GM21367 (cell line): ENCODE results near the gene ADGRL2.

Source experiments
- ATAC-seq: cut with Tn5 transposase; IDR thresholded peaks from one replicate; pipeline ENCODE4 v1.9.1; 2021; ENCODE audit not compliant: unreplicated experiment

The ADGRL2 gene

GRCh38 chr1:81976539-81976938 is 175.8 kb downstream of the ADGRL2 start:
- no peak for ATAC-seq

GRCh38 chr1:81978945-81979344 is 178.2 kb downstream of the ADGRL2 start:
- no peak for ATAC-seq

GRCh38 chr1:81982523-81982922 is 181.8 kb downstream of the ADGRL2 start:
- ATAC-seq: no peak

GRCh38 chr1:81989524-81989923 is 188.8 kb downstream of the ADGRL2 start:
- ATAC-seq: no peak

GRCh38 chr1:81990241-81990640 is 189.5 kb downstream of the ADGRL2 start:
- ATAC-seq: no peak

GRCh38 chr1:81998165-81998564 is 197.4 kb downstream of the ADGRL2 start:
- no peak for ATAC-seq

GRCh38 chr1:81999364-81999763 is 198.6 kb downstream of the ADGRL2 start:
- ATAC-seq: no peak

- no peak for ATAC-seq
Measured at GRCh38 chr1:82000221-82000620, 199.5 kb downstream of the ADGRL2 start.

- no peak for ATAC-seq
Measured at GRCh38 chr1:82001345-82001744, 200.6 kb downstream of the ADGRL2 start.

GRCh38 chr1:82007804-82008203 is 207.1 kb downstream of the ADGRL2 start:
- no peak for ATAC-seq

GRCh38 chr1:82013702-82014101 is 213.0 kb downstream of the ADGRL2 start:
- no peak for ATAC-seq

GRCh38 chr1:82015444-82015843 is 214.7 kb downstream of the ADGRL2 start:
- no peak for ATAC-seq

GRCh38 chr1:82018319-82018718 is 217.6 kb downstream of the ADGRL2 start:
- no peak for ATAC-seq

- no peak for ATAC-seq
Measured at GRCh38 chr1:82019508-82019907, 218.8 kb downstream of the ADGRL2 start.

GRCh38 chr1:82030830-82031229 is 230.1 kb downstream of the ADGRL2 start:
- ATAC-seq: no peak

- no peak for ATAC-seq
Measured at GRCh38 chr1:82032068-82032467, 231.3 kb downstream of the ADGRL2 start.

GRCh38 chr1:82034812-82035211 is 234.1 kb downstream of the ADGRL2 start:
- no peak for ATAC-seq
